ENCODE measurements around the gene RYR1. TPM values are rescaled to one million over a fixed set of nuclear protein-coding genes. Genes with fewer than 3 reads are reported as not detected.

RYR1 gene
- total and polyA plus RNA-seq, 2 donors from 2014 or later, result 0.69 to 2.8 TPM

DNA sequence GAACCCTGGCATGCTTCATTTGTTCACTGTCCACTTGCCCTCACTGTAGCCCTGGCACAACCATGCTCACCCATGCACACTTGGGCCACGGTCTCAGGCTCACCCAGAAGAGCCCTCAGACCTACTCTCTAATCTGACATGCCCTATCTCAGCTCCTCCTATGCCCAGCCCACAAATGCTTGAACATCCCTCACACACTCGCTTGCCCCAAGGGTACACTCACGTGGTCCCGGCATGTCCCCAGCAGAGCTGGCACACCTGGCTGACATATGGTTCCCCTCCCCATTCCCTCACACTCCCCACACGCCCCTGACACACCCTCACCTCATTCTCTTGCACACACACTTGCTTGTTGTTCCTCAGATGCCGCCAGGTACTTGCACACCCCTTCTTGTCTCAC lies 128.6 kb downstream of the RYR1 start:
- DNase-seq (no peak), FAIRE-seq (no peak)
- TF ChIP-seq, protein P1, sequence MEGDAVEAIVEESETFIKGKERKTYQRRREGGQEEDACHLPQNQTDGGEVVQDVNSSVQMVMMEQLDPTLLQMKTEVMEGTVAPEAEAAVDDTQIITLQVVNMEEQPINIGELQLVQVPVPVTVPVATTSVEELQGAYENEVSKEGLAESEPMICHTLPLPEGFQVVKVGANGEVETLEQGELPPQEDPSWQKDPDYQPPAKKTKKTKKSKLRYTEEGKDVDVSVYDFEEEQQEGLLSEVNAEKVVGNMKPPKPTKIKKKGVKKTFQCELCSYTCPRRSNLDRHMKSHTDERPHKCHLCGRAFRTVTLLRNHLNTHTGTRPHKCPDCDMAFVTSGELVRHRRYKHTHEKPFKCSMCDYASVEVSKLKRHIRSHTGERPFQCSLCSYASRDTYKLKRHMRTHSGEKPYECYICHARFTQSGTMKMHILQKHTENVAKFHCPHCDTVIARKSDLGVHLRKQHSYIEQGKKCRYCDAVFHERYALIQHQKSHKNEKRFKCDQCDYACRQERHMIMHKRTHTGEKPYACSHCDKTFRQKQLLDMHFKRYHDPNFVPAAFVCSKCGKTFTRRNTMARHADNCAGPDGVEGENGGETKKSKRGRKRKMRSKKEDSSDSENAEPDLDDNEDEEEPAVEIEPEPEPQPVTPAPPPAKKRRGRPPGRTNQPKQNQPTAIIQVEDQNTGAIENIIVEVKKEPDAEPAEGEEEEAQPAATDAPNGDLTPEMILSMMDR (IDR thresholded peaks at IDR 0.05; ENCODE audit: borderline replicate concordance, extremely low read depth, insufficient read depth), result no peak
- Histone ChIP-seq H3K4me3 (ENCODE audit: low read length in 3 of 3) (no peak overlapping the region), H3K27ac (ENCODE audit: low read depth in 2 of 2, low read length in 2 of 2) (no peak overlapping the region), H3K9ac (ENCODE audit: low read length in 3 of 3) (no peak overlapping the region), H3K9me3 (ENCODE audit: control insufficient read depth in 2 of 3, insufficient read depth in 1 of 3, low read length in 3 of 3) (no peaks in the 10 kb centered on the region), H3K4me1 (ENCODE audit: control insufficient read depth in 2 of 3, insufficient read depth in 2 of 3, low read depth in 1 of 3, low read length in 3 of 3) (no peaks in the 10 kb centered on the region), H3K27me3 (ENCODE audit: control insufficient read depth, insufficient read depth, low read length) (no peaks in the 10 kb centered on the region), H3K36me3 (ENCODE audit: control insufficient read depth in 2 of 3, insufficient read depth in 3 of 3, low read length in 3 of 3) (no peaks in the 10 kb centered on the region)
- intact Hi-C loops (cut with DNase I), result no loop called here

DNA sequence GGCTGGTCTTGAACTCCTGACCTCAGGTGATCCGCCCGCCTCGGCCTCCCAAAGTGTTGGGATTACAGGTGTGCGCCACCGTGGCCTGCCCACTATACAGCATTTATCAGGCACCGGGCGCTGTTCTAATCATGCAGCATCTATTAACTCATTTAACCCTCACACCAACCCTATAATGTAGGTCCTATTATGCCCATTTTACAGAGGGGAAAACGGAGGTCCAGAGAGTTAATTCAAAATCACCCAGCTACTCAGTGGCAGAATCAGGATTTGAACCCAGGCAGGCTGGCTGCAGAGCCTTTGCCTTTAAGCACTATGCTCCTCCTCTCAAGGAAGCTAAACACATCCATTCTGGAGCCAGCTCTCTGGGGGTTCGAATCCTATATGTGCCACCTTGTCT lies 130.0 kb downstream of the RYR1 start:
- DNase-seq (no peak), FAIRE-seq (no peak)
- no peaks in the 10 kb centered on the region for H3K27me3 ChIP-seq (ENCODE audit: control insufficient read depth, insufficient read depth, low read length)
- no peak overlapping the region for H3K9ac ChIP-seq (ENCODE audit: low read length in 3 of 3)
- intact Hi-C loops (cut with DNase I), result no loop called here
- TF ChIP-seq, protein P1 (IDR thresholded peaks at IDR 0.05; ENCODE audit: borderline replicate concordance, extremely low read depth, insufficient read depth), result no peak
- no peak overlapping the region for H3K4me3 ChIP-seq (ENCODE audit: low read length in 3 of 3)
- H3K36me3 ChIP-seq (ENCODE audit: control insufficient read depth in 2 of 3, insufficient read depth in 3 of 3, low read length in 3 of 3), result no peaks in the 10 kb centered on the region
- no peak overlapping the region for H3K27ac ChIP-seq (ENCODE audit: low read depth in 2 of 2, low read length in 2 of 2)
- no peaks in the 10 kb centered on the region for H3K9me3 ChIP-seq (ENCODE audit: control insufficient read depth in 2 of 3, insufficient read depth in 1 of 3, low read length in 3 of 3)
- H3K4me1 ChIP-seq (ENCODE audit: control insufficient read depth in 2 of 3, insufficient read depth in 2 of 3, low read depth in 1 of 3, low read length in 3 of 3), result no peaks in the 10 kb centered on the region

DNA sequence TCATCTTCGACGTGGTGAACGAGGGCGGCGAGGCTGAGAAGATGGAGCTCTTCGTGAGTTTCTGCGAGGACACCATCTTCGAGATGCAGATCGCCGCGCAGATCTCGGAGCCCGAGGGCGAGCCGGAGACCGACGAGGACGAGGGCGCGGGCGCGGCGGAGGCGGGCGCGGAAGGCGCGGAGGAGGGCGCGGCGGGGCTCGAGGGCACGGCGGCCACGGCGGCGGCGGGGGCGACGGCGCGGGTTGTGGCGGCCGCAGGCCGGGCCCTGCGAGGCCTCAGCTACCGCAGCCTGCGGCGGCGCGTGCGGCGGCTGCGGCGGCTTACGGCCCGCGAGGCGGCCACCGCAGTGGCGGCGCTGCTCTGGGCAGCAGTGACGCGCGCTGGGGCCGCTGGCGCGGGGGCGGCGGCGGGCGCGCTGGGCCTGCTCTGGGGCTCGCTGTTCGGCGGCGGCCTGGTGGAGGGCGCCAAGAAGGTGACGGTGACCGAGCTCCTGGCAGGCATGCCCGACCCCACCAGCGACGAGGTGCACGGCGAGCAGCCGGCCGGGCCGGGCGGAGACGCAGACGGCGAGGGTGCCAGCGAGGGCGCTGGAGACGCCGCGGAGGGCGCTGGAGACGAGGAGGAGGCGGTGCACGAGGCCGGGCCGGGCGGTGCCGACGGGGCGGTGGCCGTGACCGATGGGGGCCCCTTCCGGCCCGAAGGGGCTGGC lies 131.6 kb downstream of the RYR1 start:
- no peaks in the 10 kb centered on the region for H3K27me3 ChIP-seq (ENCODE audit: control insufficient read depth, insufficient read depth, low read length)
- DNase-seq, result peak in 3 of 5 donors; percentile 26 to 44 (median 39)
- intact Hi-C loops (cut with DNase I), result no loop called here

More for the DNA sequence above, 131.6 kb downstream of the RYR1 start:
- Histone ChIP-seq H3K4me1 (ENCODE audit: control insufficient read depth in 2 of 3, insufficient read depth in 2 of 3, low read depth in 1 of 3, low read length in 3 of 3) (no peaks in the 10 kb centered on the region), H3K9me3 (ENCODE audit: control insufficient read depth in 2 of 3, insufficient read depth in 1 of 3, low read length in 3 of 3) (no peaks in the 10 kb centered on the region), H3K36me3 (ENCODE audit: control insufficient read depth in 2 of 3, insufficient read depth in 3 of 3, low read length in 3 of 3) (no peaks in the 10 kb centered on the region), H3K4me3 (ENCODE audit: low read length in 3 of 3) (no peak overlapping the region), H3K27ac (ENCODE audit: low read depth in 2 of 2, low read length in 2 of 2) (no peak overlapping the region), H3K9ac (ENCODE audit: low read length in 3 of 3) (no peak overlapping the region)
- FAIRE-seq, result no peak
- TF ChIP-seq, protein P1 (IDR thresholded peaks at IDR 0.05; ENCODE audit: borderline replicate concordance, extremely low read depth, insufficient read depth), result no peak
